ENCODE results near the gene HAGH.
A peak's percentile ranks its signal among the peaks of the same experiment; 100 is the strongest.

The HAGH gene

DNA sequence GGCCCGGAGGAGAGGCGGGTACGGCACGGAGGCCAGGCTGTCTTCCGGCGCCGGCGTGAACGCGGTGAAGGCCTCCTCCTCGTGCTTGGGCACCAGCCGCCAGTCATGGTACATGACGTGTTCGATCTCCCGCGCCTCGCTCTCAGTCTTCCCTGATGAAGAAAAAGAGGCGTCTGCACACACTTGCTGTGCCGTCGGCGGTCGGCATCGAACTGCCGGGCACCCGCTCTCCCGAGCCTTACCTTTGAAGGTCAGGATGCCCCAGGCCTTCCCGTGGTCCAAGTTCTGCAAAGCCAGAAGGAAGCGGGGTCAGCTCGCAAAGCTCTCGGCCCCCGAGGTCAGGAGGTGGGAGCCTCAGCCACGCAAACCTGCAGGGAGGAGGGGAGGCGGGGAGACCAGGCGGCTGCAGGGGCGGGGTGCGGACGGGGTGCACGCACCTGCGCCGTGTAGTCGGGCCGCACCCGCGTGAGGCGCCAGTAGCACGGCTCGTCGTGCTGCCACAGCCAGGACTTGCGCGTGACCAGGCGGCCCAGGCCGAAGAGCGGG, 54.2 kb downstream of the HAGH start, which contains the start of gene EME2:
Gene EME2 (plus strand): TSS at position 449 of the 546 bp plus-strand sequence. CDS start 418 bp downstream, outside the sequence.
- peak; percentile 49 to 52 for DNase-seq

- no peak for DNase-seq
Observed at GRCh38 chr16:1771864-1772361, 54.7 kb downstream of the HAGH start.

GRCh38 chr16:1771188-1771863, 55.3 kb downstream of the HAGH start, which contains the start of gene NME3:
Gene NME3, minus strand, starts transcription at chr16:1771543. Its CDS starts 9 bp downstream, at chr16:1771534.
- peak; percentile 66 to 81 for DNase-seq

GRCh38 chr16:1770328-1771187, 56.1 kb downstream of the HAGH start:
- peak; percentile 46 to 62 for DNase-seq

GRCh38 chr16:1769402-1770300, 57.0 kb downstream of the HAGH start:
- DNase-seq = no peak

- no peak for DNase-seq
Observed at GRCh38 chr16:1768767-1769401, 57.7 kb downstream of the HAGH start.

- no peak for DNase-seq
Observed at GRCh38 chr16:1768061-1768766, 58.4 kb downstream of the HAGH start.

DNA sequence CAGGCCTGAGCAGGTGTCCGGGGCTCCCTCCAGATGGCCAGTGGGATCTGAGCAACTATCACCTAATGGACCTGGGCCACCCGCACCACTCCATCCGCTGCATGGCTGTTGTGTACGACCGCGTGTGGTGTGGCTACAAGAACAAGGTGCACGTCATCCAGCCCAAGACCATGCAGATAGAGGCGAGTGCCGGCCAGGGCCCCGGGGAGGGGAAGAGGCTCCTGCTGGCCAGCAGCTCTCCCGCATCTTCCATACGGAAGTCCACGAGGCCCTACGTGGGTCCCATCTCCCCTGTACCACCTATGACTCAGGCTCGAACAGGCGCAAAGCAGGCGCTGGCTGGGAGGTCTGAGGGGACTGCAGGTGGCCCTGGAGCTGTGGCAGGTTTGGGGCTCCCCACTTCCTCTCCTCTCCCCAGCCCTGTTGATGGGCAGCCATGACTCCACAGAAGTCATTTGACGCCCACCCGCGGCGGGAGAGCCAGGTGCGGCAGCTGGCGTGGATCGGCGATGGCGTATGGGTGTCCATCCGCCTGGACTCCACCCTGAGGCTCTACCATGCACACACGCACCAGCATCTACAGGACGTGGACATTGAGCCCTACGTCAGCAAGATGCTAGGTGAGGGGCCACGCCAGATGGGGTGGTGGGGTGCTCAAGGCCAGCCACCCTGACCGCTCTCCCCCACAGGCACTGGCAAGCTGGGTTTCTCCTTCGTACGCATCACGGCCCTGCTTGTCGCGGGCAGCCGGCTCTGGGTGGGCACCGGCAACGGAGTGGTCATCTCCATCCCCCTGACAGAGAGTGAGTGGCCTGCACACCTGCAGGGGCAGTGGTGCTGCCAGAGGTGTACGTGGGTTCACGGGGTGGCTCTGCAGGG, 59.3 kb downstream of the HAGH start:
- DNase-seq = no peak

- no peak for DNase-seq
Observed at GRCh38 chr16:1766701-1767100, 59.9 kb downstream of the HAGH start.

GRCh38 chr16:1766231-1766630, 60.4 kb downstream of the HAGH start:
- no peak for DNase-seq

DNA sequence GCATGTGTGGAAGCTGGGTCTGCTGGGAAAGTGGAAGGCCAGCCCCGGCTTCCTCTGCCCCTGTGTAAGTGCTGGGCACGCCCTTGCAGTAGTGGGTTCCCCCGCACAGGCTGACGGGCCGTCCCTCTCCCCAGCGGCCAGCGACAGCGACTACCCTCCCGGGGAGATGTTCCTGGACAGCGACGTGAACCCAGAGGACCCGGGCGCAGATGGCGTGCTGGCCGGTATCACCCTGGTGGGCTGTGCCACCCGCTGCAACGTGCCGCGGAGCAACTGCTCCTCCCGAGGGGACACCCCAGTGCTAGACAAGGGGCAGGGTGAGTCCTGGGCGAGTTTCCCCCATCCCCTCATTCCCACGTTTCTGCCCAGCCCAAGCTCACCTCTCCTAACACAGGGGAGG, 60.8 kb downstream of the HAGH start:
- no peak for DNase-seq

DNA sequence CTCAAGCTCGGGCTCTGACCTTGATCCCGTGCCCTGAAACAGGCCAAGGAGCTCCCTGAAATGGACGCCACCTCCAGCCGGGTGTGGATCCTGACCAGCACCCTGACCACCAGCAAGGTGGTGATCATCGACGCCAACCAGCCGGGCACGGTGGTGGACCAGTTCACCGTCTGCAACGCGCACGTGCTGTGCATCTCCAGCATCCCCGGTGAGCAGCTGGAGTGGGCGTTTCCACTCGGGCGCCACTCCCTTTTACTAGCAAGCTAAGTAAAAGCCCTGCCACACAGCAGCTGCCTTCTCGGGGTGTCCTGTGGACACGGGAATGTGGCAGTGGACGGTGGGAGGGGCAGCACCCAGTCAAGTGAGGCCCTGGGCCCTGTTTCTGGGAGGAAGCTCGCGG, 61.7 kb downstream of the HAGH start:
- DNase-seq = no peak

GRCh38 chr16:1763521-1764511, 62.8 kb downstream of the HAGH start:
- DNase-seq = no peak

DNA sequence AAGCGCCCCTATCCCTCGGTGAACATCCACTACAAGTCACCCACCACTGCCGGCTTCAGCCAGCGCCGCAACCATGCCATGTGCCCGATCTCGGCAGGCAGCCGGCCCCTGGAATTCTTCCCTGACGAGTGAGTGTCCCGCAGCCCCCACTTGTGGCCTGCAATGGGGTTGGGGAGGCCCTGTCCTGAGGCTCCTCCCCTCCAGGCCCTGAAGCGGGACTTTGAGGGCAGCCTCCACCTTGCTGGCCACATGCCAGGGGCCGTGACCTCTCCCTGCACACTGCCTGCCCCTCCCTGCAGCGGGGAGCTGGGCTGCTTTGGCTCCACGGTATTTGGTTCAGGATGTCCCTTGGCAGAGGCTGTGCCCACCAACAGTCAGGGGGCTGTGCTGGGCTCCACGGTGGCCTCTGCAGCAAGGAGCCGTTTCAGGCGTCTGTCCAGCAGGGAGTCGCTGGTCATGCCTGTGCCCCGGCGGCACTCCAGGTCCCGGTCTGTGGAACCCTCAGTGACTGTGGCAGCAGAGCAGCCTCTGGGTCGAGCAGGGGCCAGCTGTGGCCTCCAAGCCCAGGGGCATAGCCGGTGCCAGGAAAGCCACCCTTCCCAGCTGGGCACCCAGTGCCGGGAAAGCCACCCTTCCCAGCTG, 63.6 kb downstream of the HAGH start:
- no peak for DNase-seq

- no peak for DNase-seq
Observed at GRCh38 chr16:1762196-1762878, 64.3 kb downstream of the HAGH start.

DNA sequence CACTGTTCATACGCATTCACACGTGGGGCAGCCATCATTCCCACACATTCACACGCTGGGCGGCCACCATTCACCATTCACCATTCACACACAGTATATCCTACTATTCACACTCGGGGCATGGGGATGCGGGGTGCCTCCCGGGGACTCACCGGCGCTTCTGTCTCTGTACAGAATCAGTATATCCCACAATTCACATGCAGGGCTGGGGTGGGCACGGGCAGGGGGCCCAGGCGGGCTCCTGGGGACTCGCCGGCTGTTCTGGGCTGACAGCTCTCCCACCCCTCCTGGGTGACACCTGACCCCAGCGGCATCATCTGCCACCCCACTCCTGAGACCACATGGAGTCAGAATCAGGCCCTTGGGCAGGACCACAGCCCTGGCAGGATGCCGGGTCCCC, 64.9 kb downstream of the HAGH start:
- DNase-seq = no peak

DNA sequence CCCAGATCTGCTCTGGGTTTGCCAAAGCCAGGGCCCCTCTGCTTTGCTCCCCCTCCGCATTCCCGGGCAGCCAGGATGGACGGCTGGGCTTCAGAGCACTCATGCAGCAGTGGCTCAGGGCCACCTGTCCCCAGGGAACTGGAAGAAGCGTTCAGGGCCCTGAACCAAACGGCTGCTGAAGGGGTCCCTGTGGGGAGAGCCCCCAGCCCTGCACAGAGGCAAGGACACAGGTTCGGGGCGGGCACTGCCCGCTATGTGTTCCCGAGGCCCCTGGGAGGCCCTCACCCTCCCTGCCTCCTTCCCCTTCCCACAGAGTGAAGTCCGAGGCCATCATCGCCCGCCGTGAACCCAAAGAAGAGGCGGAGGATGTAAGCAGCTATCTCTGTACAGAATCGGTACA, 65.7 kb downstream of the HAGH start:
- no peak for DNase-seq

DNA sequence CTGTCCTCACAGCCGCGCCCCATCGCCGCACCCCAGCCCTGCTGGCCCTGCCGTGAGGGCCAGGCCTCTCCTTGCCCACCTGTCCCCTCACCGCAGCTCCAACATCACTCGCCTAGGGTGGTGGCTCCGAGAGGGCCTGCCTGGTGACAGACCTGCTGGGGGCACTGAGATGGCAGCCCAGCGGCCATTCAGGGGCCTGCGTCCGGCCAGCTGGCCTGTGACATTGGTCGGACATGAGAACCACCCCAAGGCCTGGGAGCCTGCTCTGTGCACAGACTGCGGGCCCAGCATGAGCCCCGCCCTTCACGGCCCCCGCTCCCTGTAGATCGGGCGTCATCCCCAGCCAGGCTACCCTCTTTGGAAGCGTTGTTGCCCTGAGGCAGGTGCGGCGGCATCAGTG, 67.1 kb downstream of the HAGH start:
- no peak for DNase-seq
